ENCODE results near the gene EPB41.

GRCh38 chr1:28896609-28896986 lies 17.8 kb upstream of the EPB41 start:
- TF ChIP-seq CTCF (IDR thresholded peaks at IDR 0.05) (no peak), POLR2A (IDR thresholded peaks at IDR 0.05) (no peak)

Measured in Peyer's patch (tissue), 4 donors.